RWPE2 (cell line): ENCODE results near the gene KIAA1549.
"Not testable (repeated sequence)": the region's sequence is repeated elsewhere in the genome, so short reads cannot be mapped to it uniquely, and the experiment has no call there.

Source experiments
- ATAC-seq: fragments of 200-7000 bp; cut with Tn5 transposase; 3 replicates; pipeline ENCODE4 v1.9.1; 2021; ENCODE audit warnings: low read depth
- DNase-seq: peaks from one replicate; pipeline ENCODE4 v3.0.0-alpha.2; 2020; ENCODE audit warnings: low spot score
- H3K27ac ChIP-seq: fragments of 450-650 bp; 2 replicates; pipeline ENCODE4 v1.5.1; 2017; ENCODE audit warnings: mild to moderate bottlenecking; ENCODE audit not compliant: poor library complexity, severe bottlenecking
- H3K27me3 ChIP-seq: fragments of 250-450 bp; sonication (Bioruptor Pico); 2 replicates; pipeline ENCODE4 v1.5.1; 2021; ENCODE audit warnings: mild to moderate bottlenecking, moderate library complexity; ENCODE audit not compliant: insufficient read depth, poor library complexity, severe bottlenecking
- H3K36me3 ChIP-seq: fragments of 250-450 bp; sonication (Bioruptor Pico); 2 replicates; pipeline ENCODE4 v1.5.1; 2020; ENCODE audit warnings: low read depth, mild to moderate bottlenecking, moderate library complexity
- H3K4me1 ChIP-seq: fragments of 250-450 bp; sonication (Bioruptor Pico); 2 replicates; pipeline ENCODE4 v1.5.1; 2021; ENCODE audit warnings: mild to moderate bottlenecking, moderate library complexity; ENCODE audit not compliant: insufficient read depth, poor library complexity, severe bottlenecking
- H3K4me3 ChIP-seq: fragments of 250-450 bp; sonication (Bioruptor Pico); 2 replicates; pipeline ENCODE4 v1.5.1; 2021; ENCODE audit warnings: mild to moderate bottlenecking, moderate library complexity; ENCODE audit not compliant: severe bottlenecking
- H3K9me3 ChIP-seq: fragments of 250-450 bp; sonication (Bioruptor Pico); 2 replicates; pipeline ENCODE4 v1.5.1; 2021; ENCODE audit warnings: mild to moderate bottlenecking, moderate library complexity; ENCODE audit not compliant: severe bottlenecking
- CTCF ChIP-seq: fragments of 450-650 bp; IDR thresholded peaks from one replicate; pipeline ENCODE4 v1.5.1; 2017; ENCODE audit warnings: mild to moderate bottlenecking, moderate library complexity; ENCODE audit not compliant: poor library complexity, severe bottlenecking

Gene KIAA1549

GRCh38 chr7:138979988-138980562, 1.1 kb downstream of the KIAA1549 start:
- no peak for TF ChIP-seq CTCF
- Histone ChIP-seq H3K36me3 (no peaks in the 10 kb centered on the region), H3K4me3 (peak overlapping the region; percentile 89), H3K4me1 (no peaks in the 10 kb centered on the region), H3K9me3 (no peaks in the 10 kb centered on the region), H3K27me3 (no peaks in the 10 kb centered on the region), H3K27ac (no peak overlapping the region)
- ATAC-seq = no peak
- no peak for DNase-seq

- Histone ChIP-seq H3K4me3 (no peak overlapping the region), H3K4me1 (no peaks in the 10 kb centered on the region), H3K9me3 (no peaks in the 10 kb centered on the region), H3K27ac (no peak overlapping the region), H3K36me3 (no peaks in the 10 kb centered on the region), H3K27me3 (no peaks in the 10 kb centered on the region)
- no peak for TF ChIP-seq CTCF
- ATAC-seq (0 out of 3 replicates have a peak, but pooled peaks have one; percentile 26), DNase-seq (no peak)
These were observed 1.8 kb downstream of the KIAA1549 start for GRCh38 chr7:138979226-138979979.

GRCh38 chr7:138978541-138979184, 2.5 kb downstream of the KIAA1549 start:
- Histone ChIP-seq H3K4me3 (no peak overlapping the region), H3K27me3 (no peaks in the 10 kb centered on the region), H3K4me1 (no peaks in the 10 kb centered on the region), H3K36me3 (no peaks in the 10 kb centered on the region), H3K27ac (no peak overlapping the region), H3K9me3 (no peaks in the 10 kb centered on the region)
- no peak for ATAC-seq
- no peak for DNase-seq
- TF ChIP-seq CTCF = no peak

GRCh38 chr7:138976161-138976560, 5.0 kb downstream of the KIAA1549 start:
- DNase-seq, H3K27ac ChIP-seq, H3K36me3 ChIP-seq, H3K4me1 ChIP-seq, H3K9me3 ChIP-seq, H3K4me3 ChIP-seq, ATAC-seq, H3K27me3 ChIP-seq: not testable (repeated sequence)

GRCh38 chr7:138975343-138976104, 5.7 kb downstream of the KIAA1549 start:
- ATAC-seq (no peak), DNase-seq (no peak)
- H3K9me3 ChIP-seq = no peaks in the 10 kb centered on the region
- no peaks in the 10 kb centered on the region for H3K4me1 ChIP-seq
- no peaks in the 10 kb centered on the region for H3K27me3 ChIP-seq
- no peak overlapping the region for H3K4me3 ChIP-seq
- no peak for TF ChIP-seq CTCF
- no peak overlapping the region for H3K27ac ChIP-seq
- H3K36me3 ChIP-seq = no peaks in the 10 kb centered on the region
